Lower leg skin (tissue), 3 donors: ENCODE data around the gene RPN2.

Source experiments
- CTCF ChIP-seq, 3 donors: fragments of 450-650 bp; IDR thresholded peaks; one replicate each; pipeline ENCODE4 v1.5.1; 2016; ENCODE audit warnings: antibody characterized with exemption in 3 of 3, mild to moderate bottlenecking in 3 of 3, moderate library complexity in 2 of 3
- POLR2A ChIP-seq, 2 donors: fragments of 450-650 bp; IDR thresholded peaks; one replicate each; pipeline ENCODE4 v1.6.1; 2016 to 2017; ENCODE audit warnings: antibody characterized with exemption in 2 of 2, mild to moderate bottlenecking in 1 of 2, moderate library complexity in 1 of 2

GRCh38 chr20:37230200-37230599, 51.1 kb downstream of the RPN2 start:
- TF ChIP-seq CTCF (IDR thresholded peaks at IDR 0.05) (no peak), POLR2A (IDR thresholded peaks at IDR 0.05) (no peak)
